Testis (tissue), 2 donors: ENCODE data around the gene RPP38.

Source experiments
- CTCF ChIP-seq, 3 experiments: fragments of 450-650 bp in 2 of 3; fragments of 200-600 bp in 1 of 3; sonication (generic) in 1 of 3; IDR thresholded peaks; one replicate each; pipeline ENCODE4 v1.5.1; 2016 to 2019; ENCODE audit warnings: antibody characterized with exemption in 3 of 3, mild to moderate bottlenecking in 2 of 3, moderate library complexity in 1 of 3
- POLR2A ChIP-seq: fragments of 450-650 bp; IDR thresholded peaks from one replicate; pipeline ENCODE4 v1.6.1; 2017; ENCODE audit warnings: antibody characterized with exemption, mild to moderate bottlenecking, moderate library complexity

DNA sequence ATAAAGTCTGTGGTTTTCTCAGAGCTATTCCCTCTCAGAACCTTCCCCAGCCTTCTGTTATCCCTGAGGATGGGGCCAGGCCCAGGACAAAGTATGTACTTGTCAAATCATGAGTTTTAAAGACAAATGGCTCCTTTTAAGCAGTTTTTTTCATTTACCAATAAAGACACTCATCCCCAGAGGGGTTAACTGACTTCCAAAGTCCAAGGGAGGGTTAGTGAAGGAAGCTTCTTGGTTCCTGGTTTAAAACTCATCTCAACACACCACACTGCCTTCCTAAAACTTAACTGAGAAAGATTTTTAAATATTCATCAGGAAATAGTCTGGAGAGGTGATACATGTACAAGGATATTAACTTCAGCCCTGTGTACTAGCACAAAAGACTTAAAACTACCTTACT lies 55.4 kb downstream of the RPP38 start:
- TF ChIP-seq CTCF (IDR thresholded peaks at IDR 0.05), result no peak
- no peak for TF ChIP-seq POLR2A
